GM21423 (cell line): ENCODE data around the gene ZNF785.
"Not testable (repeated sequence)": the region's sequence is repeated elsewhere in the genome, so short reads cannot be mapped to it uniquely, and the experiment has no call there.

Experiments used
- ATAC-seq: cut with Tn5 transposase; IDR thresholded peaks from one replicate; pipeline ENCODE4 v1.9.1; 2021; ENCODE audit warnings: mild to moderate bottlenecking, moderate library complexity; ENCODE audit not compliant: unreplicated experiment

ZNF785 gene

GRCh38 chr16:30585400-30586191, at the start of gene ZNF785:
Gene ZNF785, minus strand, starts transcription at chr16:30585697. Its CDS starts 86 bp downstream, at chr16:30585611.
- ATAC-seq: peak; percentile 88

GRCh38 chr16:30633526-30633925, 48.0 kb upstream of the ZNF785 start:
- no peak for ATAC-seq

- not testable (repeated sequence) for ATAC-seq
Observed at GRCh38 chr16:30632454-30632853, 47.0 kb upstream of the ZNF785 start.

GRCh38 chr16:30628628-30629540, 43.4 kb upstream of the ZNF785 start:
- ATAC-seq: no peak

- ATAC-seq: no peak
Observed at GRCh38 chr16:30626236-30626635, 40.7 kb upstream of the ZNF785 start.

- ATAC-seq: no peak
Observed at GRCh38 chr16:30623536-30624283, 38.2 kb upstream of the ZNF785 start.

- ATAC-seq: no peak
Observed at GRCh38 chr16:30622455-30623032, 37.0 kb upstream of the ZNF785 start.

GRCh38 chr16:30621765-30622164, 36.3 kb upstream of the ZNF785 start:
- no peak for ATAC-seq

- ATAC-seq: no peak
Observed at GRCh38 chr16:30620169-30620568, 34.7 kb upstream of the ZNF785 start.

GRCh38 chr16:30619638-30620037, 34.1 kb upstream of the ZNF785 start:
- ATAC-seq: no peak

GRCh38 chr16:30619202-30619601, 33.7 kb upstream of the ZNF785 start:
- ATAC-seq: no peak

GRCh38 chr16:30615358-30616091, 30.0 kb upstream of the ZNF785 start:
- ATAC-seq: no peak

- ATAC-seq: peak; percentile 86
Observed at GRCh38 chr16:30609926-30610839, 24.7 kb upstream of the ZNF785 start, which contains the start of gene ZNF689. Gene ZNF689, minus strand, starts transcription at chr16:30610389. Its CDS starts 348 bp downstream, at chr16:30610041.

- peak; percentile 24 for ATAC-seq
Observed at GRCh38 chr16:30609002-30609925, 23.8 kb upstream of the ZNF785 start.

GRCh38 chr16:30606004-30606403, 20.5 kb upstream of the ZNF785 start:
- ATAC-seq: no peak

GRCh38 chr16:30605158-30605557, 19.7 kb upstream of the ZNF785 start:
- ATAC-seq: no peak

- no peak for ATAC-seq
Observed at GRCh38 chr16:30604316-30604947, 18.9 kb upstream of the ZNF785 start.
